GM10266 (cell line): ENCODE measurements around the gene FOXA2.

ENCODE experiments used
- DNase-seq: peaks from one replicate; pipeline ENCODE4 v3.0.0; 2012; ENCODE audit errors: extremely low spot score
- CTCF ChIP-seq: IDR thresholded peaks from 2 replicates; pipeline ENCODE4 v1.5.1; 2012; ENCODE audit warnings: mild to moderate bottlenecking, low read depth; ENCODE audit not compliant: control insufficient read depth, insufficient read depth; ENCODE audit errors: missing control alignments

The FOXA2 gene

GRCh38 chr20:22584922-22585785, 782 bp upstream of the FOXA2 start:
- TF ChIP-seq CTCF = no peak
- no peak for DNase-seq

GRCh38 chr20:22583773-22584521, 425 bp downstream of the FOXA2 start:
- no peak for TF ChIP-seq CTCF
- DNase-seq = no peak

GRCh38 chr20:22582964-22583772, 1.2 kb downstream of the FOXA2 start:
- TF ChIP-seq CTCF = no peak
- DNase-seq = no peak

GRCh38 chr20:22582386-22582963, 1.9 kb downstream of the FOXA2 start:
- TF ChIP-seq CTCF = no peak
- no peak for DNase-seq

- DNase-seq = no peak
Measured at GRCh38 chr20:22581437-22582385, 2.7 kb downstream of the FOXA2 start.

More at GRCh38 chr20:22581437-22582385, 2.7 kb downstream of the FOXA2 start:
- TF ChIP-seq CTCF = no peak
